Skeletal muscle tissue (tissue), 4 donors: ENCODE measurements around the gene SNX9. TPM values are rescaled to one million over a fixed set of nuclear protein-coding genes. Genes with fewer than 3 reads are reported as not detected.
"Not testable (repeated sequence)": the region's sequence is repeated elsewhere in the genome, so short reads cannot be mapped to it uniquely, and the experiment has no call there.

Experiments
- H3K27ac ChIP-seq: one replicate; pipeline ENCODE4 v1.7.0; 2013; ENCODE audit warnings: mild to moderate bottlenecking, low read depth, low read length, inconsistent platforms
- H3K27me3 ChIP-seq, 3 donors: one replicate each; pipeline ENCODE4 v1.7.0; 2013; ENCODE audit warnings: low read length in 3 of 3; ENCODE audit not compliant: control insufficient read depth in 3 of 3, insufficient read depth in 3 of 3
- H3K36me3 ChIP-seq, 3 donors: one replicate each; pipeline ENCODE4 v1.7.0; 2013; ENCODE audit warnings: low read length in 3 of 3; ENCODE audit not compliant: control insufficient read depth in 3 of 3, insufficient read depth in 3 of 3
- H3K4me1 ChIP-seq, 3 donors: one replicate each; pipeline ENCODE4 v1.7.0; 2013; ENCODE audit warnings: low read length in 3 of 3, mild to moderate bottlenecking in 3 of 3; ENCODE audit not compliant: control insufficient read depth in 3 of 3, insufficient read depth in 3 of 3
- H3K4me3 ChIP-seq, 3 donors: one replicate each; pipeline ENCODE4 v1.7.0; 2013; ENCODE audit warnings: low read length in 3 of 3
- H3K9ac ChIP-seq, 3 donors: one replicate each; pipeline ENCODE4 v1.7.0; 2013; ENCODE audit warnings: low read length in 3 of 3, mild to moderate bottlenecking in 3 of 3, moderate library complexity in 2 of 3, low read depth in 1 of 3
- H3K9me3 ChIP-seq, 3 donors: one replicate each; pipeline ENCODE4 v1.7.0; 2013; ENCODE audit warnings: low read length in 3 of 3; ENCODE audit not compliant: control insufficient read depth in 3 of 3
- total RNA-seq: library from RNA; depleted of rRNA; stranded (reverse); fragments of >200 nt; gene quantifications from one replicate; pipeline ENCODE4 v1.2.3, GENCODE V29; 2014
- donor health status: Osteomylitis.

SNX9 gene
- total RNA-seq, 1 donor from 2014 or later = 19.3 TPM

GRCh38 chr6:157929765-157930319, 106.8 kb downstream of the SNX9 start:
- H3K4me1 ChIP-seq = no peaks in the 10 kb centered on the region
- H3K9ac ChIP-seq = no peak overlapping the region
- H3K9me3 ChIP-seq = no peaks in the 10 kb centered on the region
- no peak overlapping the region for H3K4me3 ChIP-seq
- no peaks in the 10 kb centered on the region for H3K27me3 ChIP-seq
- H3K27ac ChIP-seq = no peak overlapping the region
- peaks cover 20 to 60% (median 52%) of the 10 kb centered on the region in 3 donors for H3K36me3 ChIP-seq

GRCh38 chr6:157935786-157936185, 112.7 kb downstream of the SNX9 start:
- Histone ChIP-seq H3K9me3 (no peaks in the 10 kb centered on the region), H3K9ac (no peak overlapping the region), H3K27ac (no peak overlapping the region), H3K4me1 (peaks cover 0 to 3% (median 0%) of the 10 kb centered on the region in 3 donors), H3K4me3 (no peak overlapping the region), H3K36me3 (peaks cover 20 to 58% (median 56%) of the 10 kb centered on the region in 3 donors), H3K27me3 (no peaks in the 10 kb centered on the region)

GRCh38 chr6:157937318-157937717, 114.3 kb downstream of the SNX9 start:
- Histone ChIP-seq H3K36me3 (peaks cover 29 to 61% (median 60%) of the 10 kb centered on the region in 3 donors), H3K9me3 (no peaks in the 10 kb centered on the region), H3K9ac (no peak overlapping the region), H3K27ac (no peak overlapping the region), H3K4me1 (peaks cover 0 to 3% (median 0%) of the 10 kb centered on the region in 3 donors), H3K4me3 (no peak overlapping the region), H3K27me3 (no peaks in the 10 kb centered on the region)

DNA sequence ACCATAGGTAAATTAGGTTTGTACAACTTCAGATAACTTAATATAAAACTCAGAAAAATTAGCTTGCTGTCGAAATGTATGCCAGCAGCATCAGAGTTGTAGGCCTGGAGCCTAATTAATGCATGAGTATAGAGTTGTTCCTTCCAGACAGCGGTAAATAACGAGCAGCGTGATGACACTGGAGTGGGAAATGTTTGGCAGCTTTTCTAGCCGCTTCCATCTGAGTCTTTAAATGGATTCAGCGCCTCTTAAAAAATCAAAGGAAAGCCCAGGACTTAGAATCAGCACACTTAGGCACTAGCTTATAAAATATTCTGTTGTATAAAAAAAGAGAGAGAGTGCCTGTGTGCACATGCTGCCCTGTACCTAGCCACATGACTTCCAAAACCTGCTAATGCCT, 114.9 kb downstream of the SNX9 start:
- no peaks in the 10 kb centered on the region for H3K9me3 ChIP-seq
- H3K9ac ChIP-seq = no peak overlapping the region
- H3K4me1 ChIP-seq = peaks cover 0 to 3% (median 0%) of the 10 kb centered on the region in 3 donors
- no peaks in the 10 kb centered on the region for H3K27me3 ChIP-seq
- no peak overlapping the region for H3K4me3 ChIP-seq
- H3K27ac ChIP-seq = no peak overlapping the region
- H3K36me3 ChIP-seq = peaks cover 31 to 65% (median 63%) of the 10 kb centered on the region in 3 donors

DNA sequence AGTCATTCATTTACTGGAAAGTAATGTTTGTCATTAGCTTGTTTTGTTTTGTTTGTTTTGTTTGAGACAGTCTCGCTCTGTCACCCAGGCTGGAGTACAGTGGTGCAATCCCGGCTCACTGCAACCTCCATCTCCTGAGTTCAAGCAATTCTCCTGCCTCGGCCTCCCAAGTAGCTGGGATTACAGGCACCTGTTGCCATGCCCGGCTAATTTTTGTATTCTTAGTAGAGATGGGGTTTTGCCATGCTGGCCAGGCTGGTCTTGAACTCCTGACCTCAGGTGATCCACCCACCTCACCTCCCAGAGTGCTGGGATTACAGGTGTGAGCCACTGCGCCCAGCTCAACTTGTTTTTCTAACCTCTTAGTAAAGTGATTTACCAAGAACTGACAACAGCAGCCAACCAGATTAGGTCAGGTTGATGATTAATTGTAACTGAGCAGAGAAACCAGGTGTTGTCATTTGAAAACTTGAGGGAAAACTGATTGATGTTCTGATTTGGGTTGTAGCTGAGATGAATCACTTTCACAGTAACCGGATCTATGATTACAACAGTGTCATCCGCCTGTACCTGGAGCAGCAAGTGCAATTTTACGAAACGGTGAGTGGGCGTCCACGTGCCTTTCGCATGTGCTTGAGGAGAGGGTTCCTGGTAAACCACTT, 117.5 kb downstream of the SNX9 start:
- not testable (repeated sequence) for H3K9ac ChIP-seq, H3K4me1 ChIP-seq, H3K9me3 ChIP-seq, H3K4me3 ChIP-seq, H3K27ac ChIP-seq, H3K27me3 ChIP-seq
- H3K36me3 ChIP-seq = peaks cover 36 to 67% (median 66%) of the 10 kb centered on the region in 3 donors

DNA sequence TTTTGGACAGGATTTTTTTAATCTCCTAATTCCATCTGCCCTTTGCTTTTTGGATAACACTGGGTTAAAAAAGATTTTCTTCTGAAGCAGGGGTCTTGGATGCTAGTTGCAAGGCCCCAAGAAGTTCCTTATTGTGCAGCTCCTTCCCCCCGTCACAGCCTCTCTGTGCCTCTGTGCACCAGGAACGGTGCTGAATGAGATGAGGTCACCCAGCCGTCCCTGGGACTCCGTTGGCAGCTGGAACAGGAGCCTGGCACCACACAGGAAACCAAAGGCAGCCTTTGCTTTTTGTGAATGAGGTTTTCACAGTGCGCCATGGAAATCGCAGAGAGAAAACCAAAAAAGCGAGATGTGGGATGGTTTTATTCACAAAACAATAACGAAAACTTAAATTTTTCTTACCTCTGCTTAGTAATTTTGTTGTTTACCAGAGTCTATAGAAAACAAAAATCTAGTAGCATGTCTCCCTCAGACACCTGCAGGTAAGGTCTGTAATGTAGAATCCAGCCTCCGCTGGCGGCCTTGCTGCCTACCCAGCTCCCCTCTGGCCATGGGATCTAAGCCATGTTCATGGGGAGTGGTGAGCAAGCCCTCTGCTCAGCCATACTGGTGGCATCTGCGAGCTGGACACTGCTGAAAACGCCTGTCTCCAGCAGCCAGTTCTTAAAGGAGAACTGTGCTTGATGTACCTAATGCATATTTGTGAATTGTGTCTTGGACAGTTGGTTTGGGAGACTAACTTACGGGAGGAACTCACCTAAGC, 118.2 kb downstream of the SNX9 start:
- Histone ChIP-seq H3K9ac (no peak overlapping the region), H3K9me3 (no peaks in the 10 kb centered on the region), H3K4me3 (no peak overlapping the region), H3K27ac (no peak overlapping the region), H3K4me1 (peaks cover 0 to 3% (median 0%) of the 10 kb centered on the region in 3 donors), H3K36me3 (peaks cover 35 to 69% (median 61%) of the 10 kb centered on the region in 3 donors), H3K27me3 (no peaks in the 10 kb centered on the region)

DNA sequence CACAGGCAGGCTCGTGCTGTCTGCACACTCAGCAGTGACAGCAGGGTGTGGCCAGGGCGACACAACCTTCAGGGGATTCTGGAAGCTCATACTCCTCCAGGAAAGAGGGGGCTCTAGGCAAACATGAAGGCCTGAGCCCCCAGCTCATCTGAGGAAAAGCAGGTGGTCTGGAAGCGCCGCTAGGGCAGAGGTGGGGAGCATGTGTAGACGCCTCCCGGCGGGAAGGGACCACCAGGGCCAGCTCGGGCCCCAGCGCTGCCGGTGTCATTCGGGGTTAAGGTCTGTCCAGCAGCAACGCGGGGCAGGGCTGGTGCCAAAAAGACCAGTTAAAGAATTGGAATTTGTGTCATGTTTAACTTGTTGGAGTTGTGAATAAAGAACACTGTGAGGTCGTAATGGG, 119.3 kb downstream of the SNX9 start:
- H3K9ac ChIP-seq = no peak overlapping the region

DNA sequence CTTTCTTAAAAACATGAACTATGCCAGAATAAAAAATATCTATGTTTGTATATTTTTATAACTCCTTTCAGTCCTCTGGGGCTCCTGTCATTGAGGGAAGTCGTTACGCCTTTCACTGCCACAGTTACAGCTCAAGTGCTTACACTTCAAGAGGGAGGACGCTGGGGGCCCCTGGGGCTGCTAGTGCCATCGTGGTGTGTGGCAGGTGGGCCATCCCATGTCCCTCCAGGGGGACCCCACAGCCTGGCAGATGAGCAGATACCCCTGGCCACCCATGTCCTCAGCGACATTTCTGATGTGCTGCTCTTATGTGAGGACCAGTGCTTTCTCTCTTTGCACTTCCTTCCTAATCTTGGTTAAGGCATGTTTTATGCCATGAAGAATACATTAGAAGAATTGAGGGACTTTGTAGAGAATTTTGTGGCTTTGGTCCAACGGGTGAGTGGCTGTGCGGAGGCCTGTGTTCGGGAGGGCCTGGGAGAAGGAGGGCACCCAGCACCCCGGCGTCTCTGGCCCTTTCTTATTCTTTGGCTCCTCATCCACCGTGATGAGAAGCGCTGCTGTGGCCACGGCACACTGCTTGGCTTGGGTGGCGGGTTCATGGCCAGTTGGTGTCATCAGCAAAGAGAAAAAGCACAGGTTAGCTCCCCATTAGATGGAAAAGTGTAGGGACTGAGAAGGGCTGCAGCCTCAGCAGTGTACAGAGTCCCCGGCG, 120.4 kb downstream of the SNX9 start:
- no peaks in the 10 kb centered on the region for H3K4me1 ChIP-seq
- no peaks in the 10 kb centered on the region for H3K27me3 ChIP-seq
- H3K9me3 ChIP-seq = no peaks in the 10 kb centered on the region
- no peak overlapping the region for H3K27ac ChIP-seq
- H3K4me3 ChIP-seq = no peak overlapping the region
- H3K36me3 ChIP-seq = peaks cover 32 to 56% (median 54%) of the 10 kb centered on the region in 3 donors
- no peak overlapping the region for H3K9ac ChIP-seq

More for the DNA sequence above, 119.3 kb downstream of the SNX9 start:
- Histone ChIP-seq H3K4me1 (no peaks in the 10 kb centered on the region), H3K9me3 (no peaks in the 10 kb centered on the region), H3K27ac (no peak overlapping the region), H3K27me3 (no peaks in the 10 kb centered on the region), H3K4me3 (no peak overlapping the region), H3K36me3 (peaks cover 32 to 64% (median 60%) of the 10 kb centered on the region in 3 donors)

DNA sequence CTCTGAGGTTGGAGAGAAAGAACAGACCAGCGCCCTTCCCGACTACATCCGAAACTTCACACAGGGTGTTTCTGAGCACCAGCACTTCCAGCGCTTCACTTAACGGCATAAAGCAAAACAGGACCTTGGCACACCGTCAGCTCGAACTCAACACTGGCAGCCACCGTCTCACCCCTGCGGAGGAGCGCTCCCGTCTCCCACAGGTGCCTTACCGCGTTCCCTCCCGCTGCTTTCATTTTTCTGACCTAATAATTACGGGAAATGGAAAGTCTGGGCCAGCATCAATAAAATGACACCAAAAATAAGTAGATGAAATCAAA, 120.9 kb downstream of the SNX9 start:
- Histone ChIP-seq H3K9me3 (no peaks in the 10 kb centered on the region), H3K4me1 (no peaks in the 10 kb centered on the region), H3K4me3 (no peak overlapping the region), H3K27ac (no peak overlapping the region), H3K27me3 (no peaks in the 10 kb centered on the region), H3K36me3 (peaks cover 27 to 54% (median 48%) of the 10 kb centered on the region in 3 donors), H3K9ac (no peak overlapping the region)
